Right ventricle myocardium inferior (tissue), 1 donor: ENCODE results near the gene ABLIM2. TPM values are rescaled to one million over a fixed set of nuclear protein-coding genes. Genes with fewer than 3 reads are reported as not detected.

Source experiments
- ATAC-seq: fragments of 200-7000 bp; cut with Tn5 transposase; one replicate; pipeline ENCODE4 v1.9.1; 2020; ENCODE audit warnings: mild to moderate bottlenecking, moderate library complexity
- DNase-seq: peaks from one replicate; pipeline ENCODE4 v3.0.0; 2021; ENCODE audit errors: missing footprints
- intact Hi-C: fragments of 100-400 bp; cut with DNase I; formaldehyde crosslinking; loops from one replicate; pipeline ENCODE4 v1.11.0; 2022
- total RNA-seq: library from RNA; stranded (reverse); fragmentation: NEBNext Ultra II Directional; extraction: Animal tissue kit (Norgen Biotek cat#: 25700); gene quantifications from one replicate; pipeline ENCODE4 v1.2.1, GENCODE V29; 2021
- donor health status: DM: no; HTN: yes; CAD: no; lungs with severe emphysema.

ABLIM2 gene
- total RNA-seq, 1 donor from 2014 or later: 24.9 TPM

GRCh38 chr4:8032381-8032780 lies 126.2 kb downstream of the ABLIM2 start:
- DNase-seq (peak; percentile 62), ATAC-seq (no peak)
- intact Hi-C loops: no loop called here

- ATAC-seq (no peak), DNase-seq (no peak)
- intact Hi-C loops: no loop called here
Measured at GRCh38 chr4:8030121-8030781, 128.4 kb downstream of the ABLIM2 start.

- ATAC-seq (no peak), DNase-seq (no peak)
- intact Hi-C loops: no loop called here
Measured at GRCh38 chr4:8029689-8030088, 128.9 kb downstream of the ABLIM2 start.

- intact Hi-C loops: no loop called here
- ATAC-seq (no peak), DNase-seq (no peak)
Measured at GRCh38 chr4:8028884-8029568, 129.6 kb downstream of the ABLIM2 start.

- no peak for ATAC-seq
- DNase-seq: no peak
- intact Hi-C loops: no loop called here
Measured at GRCh38 chr4:8028368-8028767, 130.2 kb downstream of the ABLIM2 start.

GRCh38 chr4:8026453-8026852 lies 132.2 kb downstream of the ABLIM2 start:
- intact Hi-C loops: no loop called here
- ATAC-seq: no peak
- DNase-seq: no peak

- intact Hi-C loops: no loop called here
- DNase-seq (no peak), ATAC-seq (no peak)
Measured at GRCh38 chr4:8025668-8026067, 132.9 kb downstream of the ABLIM2 start.

GRCh38 chr4:8024073-8024786 lies 134.4 kb downstream of the ABLIM2 start:
- no peak for ATAC-seq
- intact Hi-C loops: no loop called here
- DNase-seq: no peak

GRCh38 chr4:8023696-8024033 lies 134.9 kb downstream of the ABLIM2 start:
- ATAC-seq (no peak), DNase-seq (no peak)

GRCh38 chr4:8022767-8023695 lies 135.6 kb downstream of the ABLIM2 start:
- DNase-seq (no peak), ATAC-seq (no peak)
- intact Hi-C loops: no loop called here

More at GRCh38 chr4:8023696-8024033, 134.9 kb downstream of the ABLIM2 start:
- intact Hi-C loops: no loop called here

- DNase-seq (no peak), ATAC-seq (no peak)
- intact Hi-C loops: no loop called here
Measured at GRCh38 chr4:8021796-8022195, 136.8 kb downstream of the ABLIM2 start.

- intact Hi-C loops: no loop called here
- ATAC-seq (no peak), DNase-seq (peak; percentile 20)
Measured at GRCh38 chr4:8019396-8020365, 138.9 kb downstream of the ABLIM2 start.

- intact Hi-C loops: no loop called here
- ATAC-seq (no peak), DNase-seq (peak; percentile 15)
Measured at GRCh38 chr4:8016527-8016926, 142.1 kb downstream of the ABLIM2 start.

- ATAC-seq: no peak
Measured at GRCh38 chr4:8015512-8015911, 143.1 kb downstream of the ABLIM2 start.

GRCh38 chr4:8013976-8014726 lies 144.5 kb downstream of the ABLIM2 start:
- no peak for ATAC-seq
- DNase-seq: no peak
- intact Hi-C loops: no loop called here

More at GRCh38 chr4:8015512-8015911, 143.1 kb downstream of the ABLIM2 start:
- intact Hi-C loops: no loop called here
- DNase-seq: peak; percentile 20

- DNase-seq (no peak), ATAC-seq (no peak)
- intact Hi-C loops: no loop called here
Measured at GRCh38 chr4:8012517-8012916, 146.1 kb downstream of the ABLIM2 start.

- intact Hi-C loops: no loop called here
- ATAC-seq: no peak
- peak; percentile 67 for DNase-seq
Measured at GRCh38 chr4:8010618-8011017, 148.0 kb downstream of the ABLIM2 start.
